Brain microvascular endothelial cell (primary cell): ENCODE results near the gene IL10RA.

ENCODE experiments used
- DNase-seq: peaks from one replicate; pipeline ENCODE4 v3.0.0-alpha.2; 2020
- H3K27ac ChIP-seq: fragments of 250-450 bp; sonication (Bioruptor Pico); 2 replicates; pipeline ENCODE4 v1.5.1; 2020; ENCODE audit warnings: mild to moderate bottlenecking, moderate library complexity
- H3K27me3 ChIP-seq: fragments of 250-450 bp; sonication (Bioruptor Pico); replicated peaks from 2 replicates; pipeline ENCODE4 v1.5.1; 2020; ENCODE audit warnings: mild to moderate bottlenecking
- H3K36me3 ChIP-seq: fragments of 250-450 bp; sonication (Bioruptor Pico); replicated peaks from 2 replicates; pipeline ENCODE4 v1.5.1; 2020; ENCODE audit warnings: mild to moderate bottlenecking
- H3K4me3 ChIP-seq: 2 replicates; pipeline ENCODE4 v1.5.1; 2011; ENCODE audit warnings: low read depth, mild to moderate bottlenecking, control low read depth, low read length, moderate library complexity
- in situ Hi-C: cut with HindIII; loops from 2 replicates; pipeline ENCODE4 v1.10.0; 2017; ENCODE audit warnings: low sequenced_read_pairs, low pct_ligation_motif_present
- TF ChIP-seq, protein P1 (sequence below): IDR thresholded peaks from 2 replicates; pipeline ENCODE4 v1.5.1; 2011; ENCODE audit warnings: low read depth, mild to moderate bottlenecking, moderate library complexity, low read length, control low read depth, inconsistent platforms; ENCODE audit errors: missing control alignments

The IL10RA gene

DNA sequence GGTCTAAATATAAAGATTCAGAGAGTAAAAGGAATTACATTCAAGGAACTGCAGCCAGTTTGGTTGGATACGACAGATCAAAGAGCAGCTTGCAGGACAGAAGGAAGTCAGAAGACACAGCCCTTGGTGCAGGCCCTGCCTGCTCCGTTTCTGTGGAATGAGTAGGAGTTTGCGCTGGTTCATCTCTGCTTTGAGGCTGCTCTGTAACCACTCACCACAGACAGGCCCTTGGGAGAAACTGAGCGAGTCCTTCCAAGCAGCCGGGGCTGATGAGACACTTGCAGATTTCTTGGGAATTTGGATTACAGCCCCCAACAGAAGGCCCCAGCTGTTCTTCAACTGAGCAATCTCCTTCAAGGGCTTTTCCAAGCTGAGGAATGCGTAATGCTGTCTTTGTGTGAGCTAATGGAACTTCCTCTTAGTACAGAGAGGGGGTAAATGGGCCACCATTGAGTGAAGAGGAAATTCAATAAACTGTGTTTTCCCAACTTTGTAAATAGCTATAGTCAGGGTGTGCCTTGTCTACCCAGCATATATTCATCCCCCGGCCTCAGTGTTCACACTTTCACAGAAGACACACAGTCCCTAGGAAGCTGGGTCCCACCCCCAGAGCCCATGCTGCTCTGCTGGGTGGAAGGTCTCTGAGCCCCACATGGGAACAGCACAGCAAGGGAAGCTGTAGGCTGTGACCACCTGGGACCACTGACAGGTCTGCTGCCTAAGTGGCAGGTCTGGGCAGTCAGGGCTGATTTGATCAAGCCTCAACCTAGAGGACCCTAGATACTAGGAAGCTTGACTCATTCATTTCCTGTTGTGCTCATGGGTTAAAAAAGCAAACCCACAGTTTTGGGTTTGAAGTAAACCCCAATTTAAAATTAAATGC, 16.6 kb downstream of the IL10RA start:
- TF ChIP-seq, protein P1, sequence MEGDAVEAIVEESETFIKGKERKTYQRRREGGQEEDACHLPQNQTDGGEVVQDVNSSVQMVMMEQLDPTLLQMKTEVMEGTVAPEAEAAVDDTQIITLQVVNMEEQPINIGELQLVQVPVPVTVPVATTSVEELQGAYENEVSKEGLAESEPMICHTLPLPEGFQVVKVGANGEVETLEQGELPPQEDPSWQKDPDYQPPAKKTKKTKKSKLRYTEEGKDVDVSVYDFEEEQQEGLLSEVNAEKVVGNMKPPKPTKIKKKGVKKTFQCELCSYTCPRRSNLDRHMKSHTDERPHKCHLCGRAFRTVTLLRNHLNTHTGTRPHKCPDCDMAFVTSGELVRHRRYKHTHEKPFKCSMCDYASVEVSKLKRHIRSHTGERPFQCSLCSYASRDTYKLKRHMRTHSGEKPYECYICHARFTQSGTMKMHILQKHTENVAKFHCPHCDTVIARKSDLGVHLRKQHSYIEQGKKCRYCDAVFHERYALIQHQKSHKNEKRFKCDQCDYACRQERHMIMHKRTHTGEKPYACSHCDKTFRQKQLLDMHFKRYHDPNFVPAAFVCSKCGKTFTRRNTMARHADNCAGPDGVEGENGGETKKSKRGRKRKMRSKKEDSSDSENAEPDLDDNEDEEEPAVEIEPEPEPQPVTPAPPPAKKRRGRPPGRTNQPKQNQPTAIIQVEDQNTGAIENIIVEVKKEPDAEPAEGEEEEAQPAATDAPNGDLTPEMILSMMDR = no peak
- H3K27ac ChIP-seq = no peak overlapping the region
- no peaks in the 10 kb centered on the region for H3K27me3 ChIP-seq
- no peak overlapping the region for H3K4me3 ChIP-seq
- H3K36me3 ChIP-seq = no peaks in the 10 kb centered on the region
- in situ Hi-C loops = no loop called here
- DNase-seq = no peak

- TF ChIP-seq, protein P1 = no peak
- H3K27me3 ChIP-seq = no peaks in the 10 kb centered on the region
- H3K4me3 ChIP-seq = no peak overlapping the region
- no peaks in the 10 kb centered on the region for H3K36me3 ChIP-seq
- in situ Hi-C loops = no loop called here
- no peak for DNase-seq
- no peak overlapping the region for H3K27ac ChIP-seq
Observed at GRCh38 chr11:118003456-118003855, 17.3 kb downstream of the IL10RA start.

DNA sequence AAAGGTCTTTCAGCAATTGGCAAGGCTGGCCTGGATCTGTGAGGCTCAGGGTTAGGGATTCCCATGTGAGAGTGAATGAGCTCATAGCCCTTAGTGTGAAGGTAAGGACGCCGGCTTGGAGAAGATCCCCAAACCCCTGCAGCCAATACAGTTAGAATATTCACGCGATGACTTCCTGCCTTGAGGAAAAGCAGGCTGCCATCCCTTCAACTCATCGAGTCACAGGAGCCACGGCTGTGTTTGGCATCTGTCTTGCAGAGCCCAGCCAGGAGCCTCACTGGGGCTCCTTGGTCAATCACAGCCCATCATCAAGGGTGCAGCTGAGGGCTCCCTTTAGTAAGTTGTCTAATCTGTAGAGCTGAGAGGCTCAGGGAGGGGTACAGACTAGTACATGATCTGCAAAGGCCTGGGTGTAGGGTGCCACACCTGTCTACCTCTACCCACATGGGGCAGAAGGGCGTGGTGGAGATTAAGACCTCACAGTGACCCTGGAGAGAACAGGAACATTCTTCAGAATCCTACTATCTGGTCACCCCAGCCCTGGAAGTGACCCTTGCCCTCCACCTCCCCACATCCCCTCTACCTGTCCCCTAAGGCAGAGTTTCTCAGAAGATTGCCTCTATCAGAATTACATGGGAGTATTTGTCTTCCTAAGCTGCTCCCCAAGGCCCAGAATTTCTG, 18.5 kb downstream of the IL10RA start:
- TF ChIP-seq, protein P1 = no peak
- Histone ChIP-seq H3K4me3 (no peak overlapping the region), H3K27me3 (no peaks in the 10 kb centered on the region), H3K27ac (no peak overlapping the region), H3K36me3 (no peaks in the 10 kb centered on the region)
- no peak for DNase-seq
- in situ Hi-C loops = no loop called here

DNA sequence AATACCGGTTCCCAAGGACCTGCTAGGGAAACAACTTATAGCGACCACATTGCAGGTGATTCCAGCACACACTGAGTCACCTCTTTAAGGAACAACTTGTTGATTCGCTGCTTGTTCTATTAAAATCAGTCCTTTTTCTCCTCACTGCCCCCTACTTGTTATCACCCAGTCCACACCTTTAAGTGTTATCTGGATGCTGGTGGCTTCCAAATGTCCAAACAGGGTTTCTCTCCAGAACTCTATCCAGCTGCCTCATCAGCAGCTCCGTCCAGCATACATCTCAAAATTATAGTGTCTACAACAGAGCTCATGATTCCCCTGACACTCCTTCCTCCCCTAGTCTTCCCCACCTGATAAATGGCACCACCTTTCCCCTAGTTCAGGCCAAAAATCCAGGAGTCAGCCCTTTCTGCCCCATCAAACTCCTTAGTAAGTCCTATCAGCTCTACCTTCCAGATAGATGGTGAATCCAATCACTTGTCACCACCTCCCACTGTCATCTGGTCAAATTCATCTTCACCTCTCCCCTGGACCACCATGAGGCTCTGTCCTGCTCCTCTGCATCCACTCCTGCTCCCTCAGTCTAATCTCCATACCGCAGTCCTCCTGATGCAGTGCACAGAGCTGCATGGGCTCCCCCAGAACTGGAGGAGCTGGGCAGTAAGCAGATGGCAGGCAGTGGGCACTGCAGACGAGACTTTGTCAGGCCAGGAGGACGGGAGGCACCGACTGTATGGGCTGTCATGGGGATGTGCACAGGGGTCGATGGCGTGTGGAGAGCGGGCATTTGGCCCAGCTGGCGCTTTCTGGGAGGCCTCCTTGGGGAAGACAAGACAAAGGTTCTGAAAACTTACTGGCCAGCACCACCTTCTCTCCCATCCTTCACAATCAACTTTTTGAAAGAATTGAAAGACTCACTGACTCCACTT, 19.3 kb downstream of the IL10RA start:
- Histone ChIP-seq H3K36me3 (no peaks in the 10 kb centered on the region), H3K4me3 (no peak overlapping the region), H3K27me3 (no peaks in the 10 kb centered on the region), H3K27ac (no peak overlapping the region)
- TF ChIP-seq, protein P1 = no peak
- no peak for DNase-seq
- in situ Hi-C loops = no loop called here

DNA sequence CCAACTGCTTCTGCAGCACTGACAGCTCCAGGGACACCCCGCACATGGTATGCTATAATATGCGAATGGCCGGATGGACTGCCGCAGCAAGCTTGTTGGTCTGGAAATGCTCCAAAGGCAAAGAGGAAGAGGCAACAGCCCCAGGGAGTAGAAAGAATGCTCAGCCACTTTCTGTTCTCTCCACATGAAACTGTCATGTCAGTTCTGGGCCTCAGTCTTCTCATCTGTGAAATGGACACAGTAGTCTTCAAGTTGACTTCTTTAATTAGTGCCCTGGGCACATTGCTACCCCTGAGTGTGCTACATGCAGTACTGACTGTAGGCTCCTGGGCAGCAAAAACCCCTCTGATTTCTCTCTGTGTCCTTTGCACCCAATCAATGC, 19.9 kb downstream of the IL10RA start:
- Histone ChIP-seq H3K27ac (no peak overlapping the region), H3K4me3 (no peak overlapping the region)

More for the DNA sequence above, 19.9 kb downstream of the IL10RA start:
- Histone ChIP-seq H3K27me3 (no peaks in the 10 kb centered on the region), H3K36me3 (no peaks in the 10 kb centered on the region)
- DNase-seq = no peak
- in situ Hi-C loops = no loop called here
- TF ChIP-seq, protein P1 = no peak
